ENCODE measurements around the gene ZSCAN31.
"Not testable (repeated sequence)": the region's sequence is repeated elsewhere in the genome, so short reads cannot be mapped to it uniquely, and the experiment has no call there.

ZSCAN31 gene

DNA sequence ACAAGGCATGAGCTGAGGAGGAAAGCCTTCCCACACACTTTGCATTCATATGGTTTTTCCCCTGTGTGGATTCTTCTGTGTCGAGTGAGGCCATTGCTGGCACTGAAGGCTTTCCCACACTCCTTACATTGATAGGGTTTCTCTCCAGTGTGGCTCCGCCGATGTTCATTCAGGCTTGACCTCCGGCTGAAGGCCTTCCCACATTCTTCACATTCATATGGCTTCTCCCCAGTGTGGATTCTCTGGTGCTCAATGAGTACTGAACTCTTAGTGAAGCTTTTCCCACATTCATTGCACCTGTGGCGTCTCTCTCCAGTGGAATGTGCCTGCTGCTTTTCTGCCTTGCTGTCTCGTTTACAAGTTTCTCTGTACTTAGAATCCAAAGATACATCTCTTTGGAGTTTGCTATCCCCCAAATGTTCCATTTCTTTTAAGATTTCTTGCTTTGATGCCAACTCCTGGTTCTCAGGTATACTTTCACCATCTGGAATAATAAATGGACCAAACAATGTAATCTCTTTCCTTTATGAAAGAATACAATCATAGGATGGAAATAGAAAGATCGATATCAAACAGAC lies 9.5 kb downstream of the ZSCAN31 start:
- no peak overlapping the region for H3K9ac ChIP-seq (ENCODE audit: low read length in 5 of 5)
- H3K4me3 ChIP-seq (ENCODE audit: low read depth in 1 of 5, low read length in 5 of 5): peak overlapping the region in 4 of 5 donors; percentile 22 to 58 (median 32)
- H3K36me3 ChIP-seq (ENCODE audit: control insufficient read depth in 5 of 5, insufficient read depth in 5 of 5, low read length in 5 of 5): peaks cover 22 to 36% (median 25%) of the 10 kb centered on the region in 5 donors
- H3K27ac ChIP-seq (ENCODE audit: low read depth, low read length): no peak overlapping the region
- H3K27me3 ChIP-seq (ENCODE audit: control insufficient read depth in 5 of 5, insufficient read depth in 4 of 5, low read length in 5 of 5): no peaks in the 10 kb centered on the region
- no peaks in the 10 kb centered on the region for H3K4me1 ChIP-seq (ENCODE audit: control insufficient read depth in 5 of 5, insufficient read depth in 5 of 5, low read length in 5 of 5)
- peaks cover 16 to 41% (median 30%) of the 10 kb centered on the region in 5 donors for H3K9me3 ChIP-seq (ENCODE audit: control insufficient read depth in 5 of 5, low read length in 5 of 5)

GRCh38 chr6:28323813-28324424 lies 12.0 kb downstream of the ZSCAN31 start:
- Histone ChIP-seq H3K4me3 (ENCODE audit: low read depth in 1 of 5, low read length in 5 of 5) (no peak overlapping the region), H3K4me1 (ENCODE audit: control insufficient read depth in 5 of 5, insufficient read depth in 5 of 5, low read length in 5 of 5) (no peaks in the 10 kb centered on the region), H3K9me3 (ENCODE audit: control insufficient read depth in 5 of 5, low read length in 5 of 5) (peaks cover 16 to 41% (median 35%) of the 10 kb centered on the region in 5 donors), H3K36me3 (ENCODE audit: control insufficient read depth in 5 of 5, insufficient read depth in 5 of 5, low read length in 5 of 5) (peaks cover 21 to 32% (median 22%) of the 10 kb centered on the region in 5 donors), H3K9ac (ENCODE audit: low read length in 5 of 5) (no peak overlapping the region), H3K27ac (ENCODE audit: low read depth, low read length) (no peak overlapping the region), H3K27me3 (ENCODE audit: control insufficient read depth in 5 of 5, insufficient read depth in 4 of 5, low read length in 5 of 5) (no peaks in the 10 kb centered on the region)

GRCh38 chr6:28322661-28323060 lies 13.3 kb downstream of the ZSCAN31 start:
- Histone ChIP-seq H3K9me3 (ENCODE audit: control insufficient read depth in 5 of 5, low read length in 5 of 5) (peaks cover 16 to 39% (median 32%) of the 10 kb centered on the region in 5 donors), H3K27me3 (ENCODE audit: control insufficient read depth in 5 of 5, insufficient read depth in 4 of 5, low read length in 5 of 5) (no peaks in the 10 kb centered on the region), H3K4me3 (ENCODE audit: low read depth in 1 of 5, low read length in 5 of 5) (no peak overlapping the region), H3K9ac (ENCODE audit: low read length in 5 of 5) (no peak overlapping the region), H3K36me3 (ENCODE audit: control insufficient read depth in 5 of 5, insufficient read depth in 5 of 5, low read length in 5 of 5) (peaks cover 20 to 31% (median 22%) of the 10 kb centered on the region in 5 donors), H3K27ac (ENCODE audit: low read depth, low read length) (no peak overlapping the region), H3K4me1 (ENCODE audit: control insufficient read depth in 5 of 5, insufficient read depth in 5 of 5, low read length in 5 of 5) (no peaks in the 10 kb centered on the region)

- H3K27ac ChIP-seq (ENCODE audit: low read depth, low read length); H3K4me3 ChIP-seq (ENCODE audit: low read depth in 1 of 5, low read length in 5 of 5); H3K36me3 ChIP-seq (ENCODE audit: control insufficient read depth in 5 of 5, insufficient read depth in 5 of 5, low read length in 5 of 5); H3K9ac ChIP-seq (ENCODE audit: low read length in 5 of 5); H3K27me3 ChIP-seq (ENCODE audit: control insufficient read depth in 5 of 5, insufficient read depth in 4 of 5, low read length in 5 of 5); H3K9me3 ChIP-seq (ENCODE audit: control insufficient read depth in 5 of 5, low read length in 5 of 5); H3K4me1 ChIP-seq (ENCODE audit: control insufficient read depth in 5 of 5, insufficient read depth in 5 of 5, low read length in 5 of 5): not testable (repeated sequence)
Measured at GRCh38 chr6:28317866-28318265, 18.1 kb downstream of the ZSCAN31 start.

GRCh38 chr6:28315628-28316027 lies 20.3 kb downstream of the ZSCAN31 start:
- no peak overlapping the region for H3K27ac ChIP-seq (ENCODE audit: low read depth, low read length)
- no peak overlapping the region for H3K4me3 ChIP-seq (ENCODE audit: low read depth in 1 of 5, low read length in 5 of 5)
- H3K36me3 ChIP-seq (ENCODE audit: control insufficient read depth in 5 of 5, insufficient read depth in 5 of 5, low read length in 5 of 5): peaks cover 0 to 3% (median 0%) of the 10 kb centered on the region in 5 donors
- H3K9ac ChIP-seq (ENCODE audit: low read length in 5 of 5): no peak overlapping the region
- peaks cover 0 to 2% (median 2%) of the 10 kb centered on the region in 5 donors for H3K9me3 ChIP-seq (ENCODE audit: control insufficient read depth in 5 of 5, low read length in 5 of 5)
- no peaks in the 10 kb centered on the region for H3K27me3 ChIP-seq (ENCODE audit: control insufficient read depth in 5 of 5, insufficient read depth in 4 of 5, low read length in 5 of 5)
- H3K4me1 ChIP-seq (ENCODE audit: control insufficient read depth in 5 of 5, insufficient read depth in 5 of 5, low read length in 5 of 5): no peaks in the 10 kb centered on the region

DNA sequence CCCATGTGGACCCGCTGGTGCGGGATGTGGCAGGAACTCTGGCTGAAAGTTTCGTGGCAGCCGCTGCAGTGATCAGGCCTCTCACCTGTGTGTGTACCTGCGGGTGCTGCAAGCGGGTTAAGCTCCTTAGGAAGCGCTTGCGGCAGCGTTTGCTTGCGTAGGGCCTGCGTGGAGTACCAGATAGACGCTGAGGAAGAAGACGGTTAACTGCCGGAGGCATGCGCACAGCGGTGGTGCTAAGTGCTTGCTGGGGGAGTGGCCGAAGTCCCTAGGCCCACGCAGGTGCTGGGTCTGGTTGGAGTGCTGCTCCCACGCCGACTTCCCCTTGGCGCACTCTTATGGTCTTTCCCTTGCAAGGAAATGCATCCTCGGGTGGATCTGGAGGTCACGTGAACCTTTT lies 23.0 kb downstream of the ZSCAN31 start:
- no peaks in the 10 kb centered on the region for H3K27me3 ChIP-seq (ENCODE audit: control insufficient read depth in 5 of 5, insufficient read depth in 4 of 5, low read length in 5 of 5)

DNA sequence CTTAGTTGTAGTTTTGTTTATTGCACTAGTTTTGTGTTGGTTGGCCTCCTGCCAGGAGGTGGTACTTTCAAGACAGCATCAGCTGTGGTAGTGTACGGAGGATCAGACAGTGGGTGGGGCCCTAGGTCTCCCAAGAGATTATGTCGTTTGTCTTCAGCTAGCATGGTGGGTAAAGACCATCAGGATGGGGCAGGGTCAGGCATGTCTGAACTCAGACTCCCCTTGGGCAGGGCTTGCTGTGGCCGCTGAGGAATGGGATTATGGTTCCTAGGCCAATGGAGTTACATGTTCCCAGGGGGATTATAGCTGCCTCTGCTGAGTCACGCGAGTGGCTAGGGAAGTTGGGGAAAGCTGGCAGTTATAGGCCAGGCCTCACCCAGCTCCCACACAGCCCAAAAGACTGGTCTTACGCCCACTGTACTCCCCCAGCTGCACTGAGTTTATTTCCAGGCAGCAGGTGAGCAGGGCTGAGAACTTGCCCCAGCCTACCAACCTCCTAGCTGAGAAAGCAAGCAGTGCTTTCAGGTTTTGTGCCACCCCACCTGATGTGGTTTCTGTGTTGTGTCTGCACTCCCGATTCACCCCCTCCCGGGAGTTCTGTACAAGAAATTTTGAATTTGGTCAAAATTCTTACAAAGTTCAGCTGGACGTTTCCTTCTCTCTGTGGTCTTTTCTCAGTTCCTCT lies 24.7 kb downstream of the ZSCAN31 start:
- no peaks in the 10 kb centered on the region for H3K27me3 ChIP-seq (ENCODE audit: control insufficient read depth in 5 of 5, insufficient read depth in 4 of 5, low read length in 5 of 5)
- no peak overlapping the region for H3K9ac ChIP-seq (ENCODE audit: low read length in 5 of 5)
- H3K4me3 ChIP-seq (ENCODE audit: low read depth in 1 of 5, low read length in 5 of 5): no peak overlapping the region
- no peak overlapping the region for H3K27ac ChIP-seq (ENCODE audit: low read depth, low read length)
- H3K9me3 ChIP-seq (ENCODE audit: control insufficient read depth in 5 of 5, low read length in 5 of 5): peaks cover 0 to 5% (median 0%) of the 10 kb centered on the region in 5 donors
- H3K4me1 ChIP-seq (ENCODE audit: control insufficient read depth in 5 of 5, insufficient read depth in 5 of 5, low read length in 5 of 5): no peaks in the 10 kb centered on the region
- peaks cover 0 to 3% (median 0%) of the 10 kb centered on the region in 5 donors for H3K36me3 ChIP-seq (ENCODE audit: control insufficient read depth in 5 of 5, insufficient read depth in 5 of 5, low read length in 5 of 5)

More for the DNA sequence above, 23.0 kb downstream of the ZSCAN31 start:
- H3K36me3 ChIP-seq (ENCODE audit: control insufficient read depth in 5 of 5, insufficient read depth in 5 of 5, low read length in 5 of 5): peaks cover 0 to 3% (median 0%) of the 10 kb centered on the region in 5 donors
- no peak overlapping the region for H3K9ac ChIP-seq (ENCODE audit: low read length in 5 of 5)
- peaks cover 0 to 3% (median 0%) of the 10 kb centered on the region in 5 donors for H3K9me3 ChIP-seq (ENCODE audit: control insufficient read depth in 5 of 5, low read length in 5 of 5)
- H3K4me1 ChIP-seq (ENCODE audit: control insufficient read depth in 5 of 5, insufficient read depth in 5 of 5, low read length in 5 of 5): no peaks in the 10 kb centered on the region
- H3K27ac ChIP-seq (ENCODE audit: low read depth, low read length): no peak overlapping the region
- no peak overlapping the region for H3K4me3 ChIP-seq (ENCODE audit: low read depth in 1 of 5, low read length in 5 of 5)

GRCh38 chr6:28306363-28306762 lies 29.6 kb downstream of the ZSCAN31 start:
- not testable (repeated sequence) for H3K27ac ChIP-seq (ENCODE audit: low read depth, low read length); H3K9me3 ChIP-seq (ENCODE audit: control insufficient read depth in 5 of 5, low read length in 5 of 5); H3K27me3 ChIP-seq (ENCODE audit: control insufficient read depth in 5 of 5, insufficient read depth in 4 of 5, low read length in 5 of 5); H3K9ac ChIP-seq (ENCODE audit: low read length in 5 of 5); H3K4me1 ChIP-seq (ENCODE audit: control insufficient read depth in 5 of 5, insufficient read depth in 5 of 5, low read length in 5 of 5); H3K4me3 ChIP-seq (ENCODE audit: low read depth in 1 of 5, low read length in 5 of 5)
- H3K36me3 ChIP-seq (ENCODE audit: control insufficient read depth in 5 of 5, insufficient read depth in 5 of 5, low read length in 5 of 5): peaks cover 0 to 10% (median 0%) of the 10 kb centered on the region in 5 donors

- Histone ChIP-seq H3K9ac (ENCODE audit: low read length in 5 of 5) (no peak overlapping the region), H3K27ac (ENCODE audit: low read depth, low read length) (no peak overlapping the region), H3K36me3 (ENCODE audit: control insufficient read depth in 5 of 5, insufficient read depth in 5 of 5, low read length in 5 of 5) (peaks cover 0 to 19% (median 7%) of the 10 kb centered on the region in 5 donors), H3K27me3 (ENCODE audit: control insufficient read depth in 5 of 5, insufficient read depth in 4 of 5, low read length in 5 of 5) (no peaks in the 10 kb centered on the region), H3K9me3 (ENCODE audit: control insufficient read depth in 5 of 5, low read length in 5 of 5) (peaks cover 0 to 7% (median 0%) of the 10 kb centered on the region in 5 donors), H3K4me1 (ENCODE audit: control insufficient read depth in 5 of 5, insufficient read depth in 5 of 5, low read length in 5 of 5) (no peaks in the 10 kb centered on the region), H3K4me3 (ENCODE audit: low read depth in 1 of 5, low read length in 5 of 5) (no peak overlapping the region)
Measured at GRCh38 chr6:28303570-28303969, 32.4 kb downstream of the ZSCAN31 start.

- Histone ChIP-seq H3K4me3 (ENCODE audit: low read depth in 1 of 5, low read length in 5 of 5) (no peak overlapping the region), H3K27me3 (ENCODE audit: control insufficient read depth in 5 of 5, insufficient read depth in 4 of 5, low read length in 5 of 5) (no peaks in the 10 kb centered on the region), H3K4me1 (ENCODE audit: control insufficient read depth in 5 of 5, insufficient read depth in 5 of 5, low read length in 5 of 5) (no peaks in the 10 kb centered on the region), H3K9me3 (ENCODE audit: control insufficient read depth in 5 of 5, low read length in 5 of 5) (no peaks in the 10 kb centered on the region), H3K9ac (ENCODE audit: low read length in 5 of 5) (no peak overlapping the region), H3K27ac (ENCODE audit: low read depth, low read length) (no peak overlapping the region), H3K36me3 (ENCODE audit: control insufficient read depth in 5 of 5, insufficient read depth in 5 of 5, low read length in 5 of 5) (peaks cover 13 to 26% (median 18%) of the 10 kb centered on the region in 5 donors)
Measured at GRCh38 chr6:28296520-28297060, 39.4 kb downstream of the ZSCAN31 start.

All from subcutaneous abdominal adipose tissue (tissue), 5 donors.